B cell (primary cell): ENCODE measurements around the gene ST6GALNAC3. TPM values are rescaled to one million over a fixed set of nuclear protein-coding genes. Genes with fewer than 3 reads are reported as not detected.

Experiments used
- ATAC-seq: fragments of 200-7000 bp; cut with Tn5 transposase; one replicate; pipeline ENCODE4 v1.10.0; 2021; ENCODE audit warnings: low read depth, mild to moderate bottlenecking, moderate number of reproducible peaks, moderate library complexity
- CTCF ChIA-PET: fragments of 350-600 bp; sonication (Branson Sonifier 250); formaldehyde crosslinking; loops from one replicate; lab custom pipeline; 2021; ENCODE audit warnings: antibody characterized with exemption, inconsistent platforms; lab: Charles Lee
- POLR2A ChIA-PET: fragments of 350-600 bp; sonication (Branson Sonifier 250); formaldehyde crosslinking; loops from one replicate; lab custom pipeline; 2021; ENCODE audit warnings: antibody characterized with exemption; lab: Charles Lee
- DNase-seq: peaks from one replicate; pipeline ENCODE4 v3.0.0; 2013
- H2AFZ ChIP-seq: 2 replicates; pipeline ENCODE4 v1.6.1; 2012; ENCODE audit warnings: mild to moderate bottlenecking, low read depth, low read length; ENCODE audit not compliant: insufficient read depth, poor library complexity, severe bottlenecking
- H3K27ac ChIP-seq, 2 donors: 1 replicate in 1 of 2; 2 replicates in 1 of 2; pipeline ENCODE4 v1.5.1; 2012 to 2013; ENCODE audit warnings: low read length in 2 of 2, mild to moderate bottlenecking in 2 of 2, moderate library complexity in 1 of 2
- H3K27me3 ChIP-seq, 4 experiments: fragments of 200-600 bp in 1 of 4; sonication (generic) in 1 of 4; replicated peaks in 1 of 4; 1 replicate in 2 of 4; 2 replicates in 2 of 4; pipeline versions ENCODE4 v1.6.1 to v1.7.0; 2013 to 2016; ENCODE audit warnings: low read length in 3 of 4, mild to moderate bottlenecking in 2 of 4, mixed read lengths in 1 of 4, moderate library complexity in 1 of 4; ENCODE audit not compliant: insufficient read depth in 4 of 4, control insufficient read depth in 3 of 4; ENCODE audit errors: control extremely low read depth in 1 of 4
- H3K36me3 ChIP-seq, 2 experiments: replicated peaks in 1 of 2; 1 replicate in 1 of 2; 2 replicates in 1 of 2; pipeline versions ENCODE4 v1.6.1 to v1.7.1; 2013; ENCODE audit warnings: low read length in 1 of 2; ENCODE audit not compliant: insufficient read depth in 2 of 2, control insufficient read depth in 1 of 2; ENCODE audit errors: control extremely low read depth in 1 of 2, extremely low read depth in 1 of 2
- H3K4me1 ChIP-seq, 2 donors: fragments of 200-600 bp in 1 of 2; sonication (generic) in 1 of 2; 1 replicate in 1 of 2; 2 replicates in 1 of 2; pipeline versions ENCODE4 v1.5.1 to v1.6.1; 2013 to 2017; ENCODE audit warnings: low read length in 2 of 2; ENCODE audit not compliant: control insufficient read depth in 2 of 2, insufficient read depth in 2 of 2
- H3K4me2 ChIP-seq: replicated peaks from 2 replicates; pipeline ENCODE3; 2012; ENCODE audit warnings: mild to moderate bottlenecking, low read depth, low read length; ENCODE audit not compliant: poor library complexity, severe bottlenecking
- H3K4me3 ChIP-seq, 5 experiments: fragments of 200-600 bp in 1 of 5; sonication (generic) in 1 of 5; 1 replicate in 3 of 5; 2 replicates in 2 of 5; pipeline versions ENCODE4 v1.5.1 to v1.7.0; 2011 to 2016; ENCODE audit warnings: low read length in 4 of 5, mild to moderate bottlenecking in 4 of 5, low read depth in 2 of 5, control low read depth in 1 of 5, moderate library complexity in 1 of 5; ENCODE audit not compliant: insufficient read depth in 1 of 5; ENCODE audit errors: control extremely low read depth in 1 of 5, extremely low read depth in 1 of 5
- H3K79me2 ChIP-seq: fragments of 200-600 bp; sonication (generic); one replicate; pipeline ENCODE4 v1.6.0; 2016; ENCODE audit warnings: low read length; ENCODE audit not compliant: control insufficient read depth, insufficient read depth
- H3K9ac ChIP-seq: fragments of 200-600 bp; sonication (generic); 2 replicates; pipeline ENCODE4 v1.6.1; 2017; ENCODE audit warnings: mild to moderate bottlenecking, low read length, moderate library complexity
- H3K9me3 ChIP-seq, 3 donors: one replicate each; pipeline versions ENCODE4 v1.6.1 to v1.7.1; 2013; ENCODE audit warnings: low read length in 2 of 3; ENCODE audit not compliant: control insufficient read depth in 2 of 3, insufficient read depth in 1 of 3; ENCODE audit errors: control extremely low read depth in 1 of 3
- H4K20me1 ChIP-seq: 2 replicates; pipeline ENCODE4 v1.6.0; 2012; ENCODE audit warnings: mild to moderate bottlenecking, low read length; ENCODE audit not compliant: insufficient read depth, control insufficient read depth, poor library complexity, severe bottlenecking
- H3K27ac Mint-ChIP-seq: one replicate; pipeline ENCODE4 v1.8.0; 2021; ENCODE audit warnings: mixed read lengths
- H3K27me3 Mint-ChIP-seq: one replicate; pipeline ENCODE4 v1.8.0; 2021; ENCODE audit warnings: mixed read lengths
- H3K4me1 Mint-ChIP-seq: one replicate; pipeline ENCODE4 v1.8.0; 2021; ENCODE audit warnings: mixed read lengths
- H3K4me3 Mint-ChIP-seq: one replicate; pipeline ENCODE4 v1.8.0; 2021; ENCODE audit warnings: mixed read lengths
- H3K9me3 Mint-ChIP-seq: one replicate; pipeline ENCODE4 v1.8.0; 2022; ENCODE audit warnings: mixed read lengths; ENCODE audit not compliant: insufficient read depth
- EZH2 ChIP-seq: IDR thresholded peaks from 2 replicates; pipeline ENCODE4 v1.6.1; 2012; ENCODE audit warnings: borderline replicate concordance, low read depth, mild to moderate bottlenecking, moderate library complexity, low read length; ENCODE audit not compliant: insufficient read depth, poor library complexity, severe bottlenecking
- WGBS: methylation state at CpG from one replicate; pipeline ENCODE4 v1.1.5; 2013; ENCODE audit warnings: missing lambda C conversion rate; ENCODE audit not compliant: insufficient coverage; 5-methylcytosine and 5-hydroxymethylcytosine counted together
- intact Hi-C: fragments of 100-400 bp; cut with micrococcal nuclease; formaldehyde crosslinking; loops from one replicate; pipeline ENCODE4 v1.10.0; 2022
- polyA plus RNA-seq: library from polyadenylated mRNA; depleted of rRNA; stranded (reverse); fragments of >200 nt; gene quantifications from 2 replicates; pipeline ENCODE4 v1.2.3, GENCODE V29; 2012
- total RNA-seq, 2 donors: library from RNA; stranded (reverse); fragments of 120-200 nt in 1 of 2; gene quantifications; 1 replicate in 1 of 2; 2 replicates in 1 of 2; pipeline versions ENCODE4 v1.2.3 to v1.2.4, GENCODE V29; 2013 to 2022
- TF ChIP-seq, protein P1 (sequence below): fragments of 200-600 bp; IDR thresholded peaks from one replicate; pipeline ENCODE4 v1.8.0; 2022; ENCODE audit warnings: antibody characterized with exemption, mild to moderate bottlenecking

Gene ST6GALNAC3
- total and polyA plus RNA-seq, 2 donors (not counting 1 experiment from before 2014, with no cell fraction given), result 3.0 to 17.3 TPM

DNA sequence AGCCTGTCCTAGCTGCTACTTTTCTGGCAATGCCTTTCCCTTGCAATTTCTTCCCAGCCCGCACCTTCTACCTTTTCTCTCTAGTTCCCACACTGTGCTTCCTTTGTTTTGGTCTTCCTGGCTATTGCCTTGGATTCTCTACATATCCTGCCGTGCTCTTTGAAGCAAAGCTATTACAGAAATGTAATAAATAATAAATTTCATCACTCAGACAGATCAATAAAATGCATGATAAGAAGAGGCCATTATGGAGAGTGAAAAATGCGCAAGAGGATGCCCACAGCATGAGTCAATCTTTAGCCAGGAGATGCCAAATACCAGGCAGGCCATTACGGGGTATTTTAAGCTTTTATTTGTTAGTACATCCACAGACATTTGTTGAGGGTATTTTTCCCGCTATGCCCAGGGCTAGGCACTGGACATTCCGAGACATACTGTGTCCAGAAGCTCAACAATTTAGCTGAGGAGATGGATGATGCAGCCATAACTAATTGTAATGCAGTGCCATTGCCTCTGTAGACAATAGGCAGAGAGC lies 163.6 kb downstream of the ST6GALNAC3 start:
- ChIA-PET CTCF (no interaction called here), POLR2A (no interaction called here)
- H3K27ac ChIP-seq, result no peak overlapping the region
- H3K4me3 Mint-ChIP-seq, result no peak overlapping the region
- H3K4me2 ChIP-seq, result no peak overlapping the region
- H4K20me1 ChIP-seq, result no peaks in the 10 kb centered on the region
- H3K9me3 ChIP-seq, result no peaks in the 10 kb centered on the region
- no peak overlapping the region for H2AFZ ChIP-seq
- DNase-seq, result no peak
- H3K4me3 ChIP-seq, result no peak overlapping the region
- peaks cover 24% of the 10 kb centered on the region for H3K4me1 Mint-ChIP-seq
- H3K27ac Mint-ChIP-seq, result no peak overlapping the region
- no peaks in the 10 kb centered on the region for H3K36me3 ChIP-seq
- no peaks in the 10 kb centered on the region for H3K27me3 Mint-ChIP-seq
- TF ChIP-seq, protein P1, sequence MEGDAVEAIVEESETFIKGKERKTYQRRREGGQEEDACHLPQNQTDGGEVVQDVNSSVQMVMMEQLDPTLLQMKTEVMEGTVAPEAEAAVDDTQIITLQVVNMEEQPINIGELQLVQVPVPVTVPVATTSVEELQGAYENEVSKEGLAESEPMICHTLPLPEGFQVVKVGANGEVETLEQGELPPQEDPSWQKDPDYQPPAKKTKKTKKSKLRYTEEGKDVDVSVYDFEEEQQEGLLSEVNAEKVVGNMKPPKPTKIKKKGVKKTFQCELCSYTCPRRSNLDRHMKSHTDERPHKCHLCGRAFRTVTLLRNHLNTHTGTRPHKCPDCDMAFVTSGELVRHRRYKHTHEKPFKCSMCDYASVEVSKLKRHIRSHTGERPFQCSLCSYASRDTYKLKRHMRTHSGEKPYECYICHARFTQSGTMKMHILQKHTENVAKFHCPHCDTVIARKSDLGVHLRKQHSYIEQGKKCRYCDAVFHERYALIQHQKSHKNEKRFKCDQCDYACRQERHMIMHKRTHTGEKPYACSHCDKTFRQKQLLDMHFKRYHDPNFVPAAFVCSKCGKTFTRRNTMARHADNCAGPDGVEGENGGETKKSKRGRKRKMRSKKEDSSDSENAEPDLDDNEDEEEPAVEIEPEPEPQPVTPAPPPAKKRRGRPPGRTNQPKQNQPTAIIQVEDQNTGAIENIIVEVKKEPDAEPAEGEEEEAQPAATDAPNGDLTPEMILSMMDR, result no peak
- no peak for TF ChIP-seq EZH2
- H3K27me3 ChIP-seq, result no peaks in the 10 kb centered on the region
- H3K9me3 Mint-ChIP-seq, result no peaks in the 10 kb centered on the region
- H3K9ac ChIP-seq, result no peak overlapping the region
- peaks cover 14 to 20% of the 10 kb centered on the region in 2 donors for H3K4me1 ChIP-seq
- ATAC-seq, result no peak
- intact Hi-C loops, result no loop called here
- WGBS, result 97% methylated on average over 5 of the region's 6 CpGs
- H3K79me2 ChIP-seq, result peaks cover 9% of the 10 kb centered on the region

DNA sequence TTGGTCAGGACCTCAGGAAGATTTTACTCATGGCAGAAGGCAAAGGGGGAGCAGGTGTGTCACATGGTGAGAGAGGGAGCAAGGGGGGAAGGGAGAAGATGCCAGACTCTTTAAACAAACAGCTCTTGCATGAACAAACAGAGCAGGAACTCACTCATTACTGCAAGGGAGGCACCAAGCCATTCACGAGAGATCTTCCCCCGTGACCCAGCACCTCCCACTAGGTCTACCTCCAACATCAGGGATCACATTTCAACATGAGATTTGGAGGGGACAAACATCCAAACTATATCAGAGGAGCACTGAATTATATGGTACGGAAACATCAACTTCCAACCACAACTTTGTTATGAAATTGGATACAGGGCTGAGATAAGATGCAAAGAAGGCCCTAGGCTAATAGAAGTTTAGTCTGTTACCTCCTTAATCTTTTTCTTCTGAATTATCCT lies 164.9 kb downstream of the ST6GALNAC3 start:
- TF ChIP-seq EZH2, result no peak
- TF ChIP-seq, protein P1, result no peak
- Histone ChIP-seq H3K36me3 (no peaks in the 10 kb centered on the region), H3K9me3 (peaks cover 0 to 3% (median 0%) of the 10 kb centered on the region in 3 donors), H3K79me2 (peaks cover 9% of the 10 kb centered on the region), H4K20me1 (no peaks in the 10 kb centered on the region), H3K27ac (peak overlapping the region in 1 of 2 donors; percentile 19), H3K4me3 (no peak overlapping the region), H2AFZ (no peak overlapping the region), H3K4me1 (peaks cover 14 to 20% of the 10 kb centered on the region in 2 donors), H3K4me2 (peak overlapping the region; percentile 31), H3K27me3 (no peaks in the 10 kb centered on the region), H3K9ac (no peak overlapping the region)
- no peak for DNase-seq
- Mint-ChIP-seq H3K4me1 (peaks cover 24% of the 10 kb centered on the region), H3K27me3 (no peaks in the 10 kb centered on the region), H3K4me3 (no peak overlapping the region), H3K27ac (no peak overlapping the region), H3K9me3 (peaks cover under 1% of the 10 kb centered on the region)
- intact Hi-C loops, result no loop called here
- CTCF ChIA-PET, result no interaction called here
- WGBS, result no CpG with 5 or more reads among the region's 3 CpGs
- POLR2A ChIA-PET, result no interaction called here
- ATAC-seq, result no peak
